NCI-H187 (cell line): ENCODE data around the gene ANKRD44.

Experiments
- DNase-seq, 2 experiments: peaks; one replicate each; lab custom pipeline; 2025; lab: John Stamatoyannopoulos, UW

ANKRD44 gene

GRCh38 chr2:197322143-197322542, 11.6 kb upstream of the ANKRD44 start:
- no peak for DNase-seq

GRCh38 chr2:197315371-197315770, 4.8 kb upstream of the ANKRD44 start:
- DNase-seq, result no peak

- DNase-seq, result no peak
These were observed 1.6 kb upstream of the ANKRD44 start for GRCh38 chr2:197312186-197312585.

GRCh38 chr2:197311421-197312033, 947 bp upstream of the ANKRD44 start:
- DNase-seq, result no peak

GRCh38 chr2:197310987-197311420, 424 bp upstream of the ANKRD44 start:
- no peak for DNase-seq

GRCh38 chr2:197309691-197310231, 819 bp downstream of the ANKRD44 start:
- DNase-seq, result no peak

- DNase-seq, result no peak
These were observed 1.4 kb downstream of the ANKRD44 start for GRCh38 chr2:197308996-197309690.

GRCh38 chr2:197308585-197308984, 2.0 kb downstream of the ANKRD44 start:
- DNase-seq, result no peak

- no peak for DNase-seq
These were observed 2.6 kb downstream of the ANKRD44 start for GRCh38 chr2:197307933-197308521.

GRCh38 chr2:197307236-197307932, 3.2 kb downstream of the ANKRD44 start:
- no peak for DNase-seq

GRCh38 chr2:197306696-197307040, 3.9 kb downstream of the ANKRD44 start:
- DNase-seq, result no peak

- DNase-seq, result no peak
These were observed 4.4 kb downstream of the ANKRD44 start for GRCh38 chr2:197306024-197306695.

GRCh38 chr2:197304556-197305011, 6.0 kb downstream of the ANKRD44 start:
- DNase-seq, result no peak

GRCh38 chr2:197300139-197300538, 10.4 kb downstream of the ANKRD44 start:
- no peak for DNase-seq

- DNase-seq, result no peak
These were observed 12.0 kb downstream of the ANKRD44 start for GRCh38 chr2:197298609-197299008.

GRCh38 chr2:197297772-197298318, 12.7 kb downstream of the ANKRD44 start:
- no peak for DNase-seq

- no peak for DNase-seq
These were observed 13.3 kb downstream of the ANKRD44 start for GRCh38 chr2:197297266-197297665.

- no peak for DNase-seq
These were observed 13.7 kb downstream of the ANKRD44 start for GRCh38 chr2:197296835-197297234.

- DNase-seq, result no peak
These were observed 16.3 kb downstream of the ANKRD44 start for GRCh38 chr2:197294260-197294659.

GRCh38 chr2:197293252-197294007, 17.1 kb downstream of the ANKRD44 start:
- no peak for DNase-seq

GRCh38 chr2:197292619-197293018, 18.0 kb downstream of the ANKRD44 start:
- DNase-seq, result no peak
